Measurements from ENCODE around the gene APCDD1.

DNA sequence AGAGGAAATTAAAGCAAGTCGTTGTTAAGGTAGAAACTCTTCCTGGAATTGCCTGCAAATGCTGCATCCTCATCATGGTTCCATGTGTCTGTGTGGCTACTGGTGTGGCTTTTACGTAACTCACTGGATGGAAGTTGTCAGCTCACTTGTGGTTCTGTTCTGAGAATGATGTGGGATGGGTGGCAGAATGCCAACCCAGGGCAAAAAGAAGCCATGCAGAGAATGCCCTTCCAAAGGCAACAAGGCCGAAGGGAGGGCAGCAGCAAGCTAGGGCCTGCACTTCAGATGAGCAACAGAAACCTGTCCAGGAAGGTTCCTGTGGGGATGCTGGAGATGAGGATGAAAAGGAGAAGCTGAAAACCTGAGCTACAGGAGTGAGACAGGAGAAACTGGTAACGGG is 61.0 kb downstream of the APCDD1 start:
- TF ChIP-seq, protein P1, sequence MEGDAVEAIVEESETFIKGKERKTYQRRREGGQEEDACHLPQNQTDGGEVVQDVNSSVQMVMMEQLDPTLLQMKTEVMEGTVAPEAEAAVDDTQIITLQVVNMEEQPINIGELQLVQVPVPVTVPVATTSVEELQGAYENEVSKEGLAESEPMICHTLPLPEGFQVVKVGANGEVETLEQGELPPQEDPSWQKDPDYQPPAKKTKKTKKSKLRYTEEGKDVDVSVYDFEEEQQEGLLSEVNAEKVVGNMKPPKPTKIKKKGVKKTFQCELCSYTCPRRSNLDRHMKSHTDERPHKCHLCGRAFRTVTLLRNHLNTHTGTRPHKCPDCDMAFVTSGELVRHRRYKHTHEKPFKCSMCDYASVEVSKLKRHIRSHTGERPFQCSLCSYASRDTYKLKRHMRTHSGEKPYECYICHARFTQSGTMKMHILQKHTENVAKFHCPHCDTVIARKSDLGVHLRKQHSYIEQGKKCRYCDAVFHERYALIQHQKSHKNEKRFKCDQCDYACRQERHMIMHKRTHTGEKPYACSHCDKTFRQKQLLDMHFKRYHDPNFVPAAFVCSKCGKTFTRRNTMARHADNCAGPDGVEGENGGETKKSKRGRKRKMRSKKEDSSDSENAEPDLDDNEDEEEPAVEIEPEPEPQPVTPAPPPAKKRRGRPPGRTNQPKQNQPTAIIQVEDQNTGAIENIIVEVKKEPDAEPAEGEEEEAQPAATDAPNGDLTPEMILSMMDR (IDR thresholded peaks at IDR 0.05): no peak
- TF ChIP-seq POLR2A (IDR thresholded peaks at IDR 0.05): no peak
